PFSK-1 (cell line): ENCODE data around the gene GABRR2.

Experiments
- FOXP2 ChIP-seq: optimal IDR thresholded peaks from 2 replicates; pipeline ENCODE3; 2011; ENCODE audit warnings: borderline replicate concordance, control low read depth, inconsistent platforms; ENCODE audit not compliant: insufficient read depth; ENCODE audit errors: extremely low read length, extremely low read depth
- REST ChIP-seq, 2 experiments: IDR thresholded peaks; 2 replicates each; pipeline versions ENCODE4 v1.6.1 to v1.8.0; 2011 to 2012; ENCODE audit warnings: low read depth in 2 of 2, low read length in 2 of 2, control low read depth in 1 of 2, inconsistent platforms in 1 of 2, mild to moderate bottlenecking in 1 of 2, moderate library complexity in 1 of 2; ENCODE audit not compliant: insufficient read depth in 1 of 2
- SIN3A ChIP-seq: IDR thresholded peaks from 2 replicates; pipeline ENCODE4 v1.6.1; 2012; ENCODE audit warnings: mild to moderate bottlenecking, low read length, moderate library complexity, borderline replicate concordance; ENCODE audit not compliant: insufficient read depth
- TAF1 ChIP-seq: IDR thresholded peaks from 2 replicates; pipeline ENCODE4 v1.6.1; 2012; ENCODE audit warnings: low read length, control low read depth, borderline replicate concordance; ENCODE audit not compliant: insufficient read depth

- TF ChIP-seq SIN3A = no peak
- TF ChIP-seq FOXP2 = no peak
- TF ChIP-seq TAF1 = no peak
- TF ChIP-seq REST (IDR thresholded peaks at IDR 0.05; ENCODE audit: insufficient read depth in 1 of 2, low read depth in 2 of 2, low read length in 2 of 2) = no peak
Measured at GRCh38 chr6:89351671-89352277, 36.7 kb upstream of the GABRR2 start.
